ENCODE results near the gene AHSG. TPM values are rescaled to one million over a fixed set of nuclear protein-coding genes. Genes with fewer than 3 reads are reported as not detected.
"Not testable (repeated sequence)": the region's sequence is repeated elsewhere in the genome, so short reads cannot be mapped to it uniquely, and the experiment has no call there.

AHSG gene
- total RNA-seq, 6 experiments from 2014 or later = not detected

DNA sequence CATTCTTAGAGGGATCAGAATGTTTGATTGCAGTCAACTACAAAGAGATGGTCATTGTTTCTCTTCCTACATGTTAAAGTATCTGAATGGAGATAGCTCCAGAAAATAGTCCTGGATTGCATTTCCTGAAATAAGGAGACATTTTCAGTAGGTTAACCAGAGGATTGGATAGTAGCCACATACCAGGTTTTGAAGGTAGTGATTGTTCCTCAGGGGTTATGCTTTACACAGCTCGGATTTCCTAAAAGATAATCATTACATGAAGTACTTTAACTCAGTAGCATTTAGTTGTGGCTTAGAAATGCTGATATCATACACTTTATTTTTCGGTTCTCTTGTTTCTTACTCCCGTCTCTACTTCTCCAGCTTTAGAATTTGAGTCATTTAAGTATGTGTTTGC, 32.1 kb upstream of the AHSG start:
- Mint-ChIP-seq H3K27me3 (ENCODE audit: insufficient read depth) (no peaks in the 10 kb centered on the region; the same call in 1 of the 2 replicates), H3K36me3 (ENCODE audit: low read depth) (peaks cover 40% of the 10 kb centered on the region), H3K4me1 (ENCODE audit: low read depth) (peaks cover 12% of the 10 kb centered on the region), H3K4me3 (no peak overlapping the region), H3K27ac (no peak overlapping the region), H3K9me3 (no peaks in the 10 kb centered on the region)
- no peak for DNase-seq
- TF ChIP-seq CTCF (IDR thresholded peaks at IDR 0.05) = no peak

DNA sequence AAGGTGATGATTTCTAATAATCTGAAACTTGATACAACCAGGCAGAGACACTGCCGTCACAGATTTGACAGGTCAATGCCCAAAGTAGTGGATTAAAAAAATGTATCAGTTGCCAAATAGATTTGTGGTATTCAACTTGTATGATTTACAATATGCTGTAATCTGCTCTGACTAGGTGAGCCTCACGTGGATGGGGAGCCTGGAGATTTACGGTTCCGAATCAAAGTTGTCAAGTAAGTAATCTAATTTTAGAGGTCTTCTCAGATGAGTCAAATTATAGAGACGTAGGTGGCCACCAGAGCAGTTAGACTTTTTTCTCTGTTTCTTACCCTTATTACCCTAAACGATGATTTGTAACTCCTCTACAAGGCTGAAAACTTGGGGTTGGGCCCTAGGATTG, 30.3 kb upstream of the AHSG start:
- no peaks in the 10 kb centered on the region for H3K9me3 Mint-ChIP-seq
- peaks cover 38% of the 10 kb centered on the region for H3K36me3 Mint-ChIP-seq (ENCODE audit: low read depth)
- no peak overlapping the region for H3K4me3 Mint-ChIP-seq
- peaks cover 12% of the 10 kb centered on the region for H3K4me1 Mint-ChIP-seq (ENCODE audit: low read depth)
- TF ChIP-seq CTCF (IDR thresholded peaks at IDR 0.05) = no peak
- no peak overlapping the region for H3K27ac Mint-ChIP-seq
- no peaks in the 10 kb centered on the region; the same call in 1 of the 2 replicates for H3K27me3 Mint-ChIP-seq (ENCODE audit: insufficient read depth)
- no peak for DNase-seq

GRCh38 chr3:186583831-186584230, 29.0 kb upstream of the AHSG start:
- TF ChIP-seq CTCF (IDR thresholded peaks at IDR 0.05) = no peak
- no peak overlapping the region for H3K4me3 Mint-ChIP-seq
- DNase-seq = no peak
- H3K27me3 Mint-ChIP-seq (ENCODE audit: insufficient read depth) = no peaks in the 10 kb centered on the region; the same call in 1 of the 2 replicates
- H3K4me1 Mint-ChIP-seq (ENCODE audit: low read depth) = peaks cover 18% of the 10 kb centered on the region
- H3K9me3 Mint-ChIP-seq = no peaks in the 10 kb centered on the region
- peaks cover 33% of the 10 kb centered on the region for H3K36me3 Mint-ChIP-seq (ENCODE audit: low read depth)
- H3K27ac Mint-ChIP-seq = no peak overlapping the region

- H3K9me3 Mint-ChIP-seq; DNase-seq; H3K27me3 Mint-ChIP-seq (ENCODE audit: insufficient read depth); H3K27ac Mint-ChIP-seq; H3K4me3 Mint-ChIP-seq: not testable (repeated sequence)
- Mint-ChIP-seq H3K4me1 (ENCODE audit: low read depth) (peaks cover 28% of the 10 kb centered on the region), H3K36me3 (ENCODE audit: low read depth) (peaks cover 25% of the 10 kb centered on the region)
Measured at GRCh38 chr3:186586245-186586644, 26.6 kb upstream of the AHSG start.

- TF ChIP-seq CTCF (IDR thresholded peaks at IDR 0.05) = no peak
- Mint-ChIP-seq H3K4me1 (ENCODE audit: low read depth) (peaks cover 28% of the 10 kb centered on the region), H3K27me3 (ENCODE audit: insufficient read depth) (no peaks in the 10 kb centered on the region; the same call in 1 of the 2 replicates), H3K27ac (no peak overlapping the region), H3K36me3 (ENCODE audit: low read depth) (peaks cover 17% of the 10 kb centered on the region), H3K9me3 (no peaks in the 10 kb centered on the region), H3K4me3 (no peak overlapping the region)
- DNase-seq = no peak
Measured at GRCh38 chr3:186587183-186587582, 25.7 kb upstream of the AHSG start.

DNA sequence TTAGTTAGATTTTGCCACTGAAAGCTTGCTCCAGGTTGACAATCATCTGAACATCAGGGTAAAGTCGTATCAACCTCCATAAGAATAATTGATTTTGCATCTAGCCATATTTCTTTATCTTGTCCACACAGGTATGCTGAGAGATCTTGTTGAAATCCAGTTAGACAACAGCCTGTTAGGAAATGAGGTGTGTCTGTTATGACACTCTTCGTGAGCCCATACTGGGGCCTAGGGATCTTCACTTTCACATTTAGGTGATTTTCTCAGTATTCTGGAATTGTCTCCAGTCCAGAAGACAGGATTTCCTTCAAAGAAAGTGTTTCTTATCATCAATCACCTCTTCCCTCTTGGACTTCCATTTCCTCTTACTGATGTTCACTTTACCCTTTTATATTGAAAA, 24.2 kb upstream of the AHSG start:
- no peaks in the 10 kb centered on the region for H3K9me3 Mint-ChIP-seq
- peaks cover 3% of the 10 kb centered on the region for H3K27me3 Mint-ChIP-seq (ENCODE audit: insufficient read depth)
- no peak for DNase-seq
- H3K27ac Mint-ChIP-seq = no peak overlapping the region
- TF ChIP-seq CTCF (IDR thresholded peaks at IDR 0.05) = no peak
- H3K4me1 Mint-ChIP-seq (ENCODE audit: low read depth) = peaks cover 22% of the 10 kb centered on the region
- no peak overlapping the region for H3K4me3 Mint-ChIP-seq
- peaks cover 12% of the 10 kb centered on the region for H3K36me3 Mint-ChIP-seq (ENCODE audit: low read depth)
